Measurements from ENCODE around the gene RACGAP1.

Gene RACGAP1

DNA sequence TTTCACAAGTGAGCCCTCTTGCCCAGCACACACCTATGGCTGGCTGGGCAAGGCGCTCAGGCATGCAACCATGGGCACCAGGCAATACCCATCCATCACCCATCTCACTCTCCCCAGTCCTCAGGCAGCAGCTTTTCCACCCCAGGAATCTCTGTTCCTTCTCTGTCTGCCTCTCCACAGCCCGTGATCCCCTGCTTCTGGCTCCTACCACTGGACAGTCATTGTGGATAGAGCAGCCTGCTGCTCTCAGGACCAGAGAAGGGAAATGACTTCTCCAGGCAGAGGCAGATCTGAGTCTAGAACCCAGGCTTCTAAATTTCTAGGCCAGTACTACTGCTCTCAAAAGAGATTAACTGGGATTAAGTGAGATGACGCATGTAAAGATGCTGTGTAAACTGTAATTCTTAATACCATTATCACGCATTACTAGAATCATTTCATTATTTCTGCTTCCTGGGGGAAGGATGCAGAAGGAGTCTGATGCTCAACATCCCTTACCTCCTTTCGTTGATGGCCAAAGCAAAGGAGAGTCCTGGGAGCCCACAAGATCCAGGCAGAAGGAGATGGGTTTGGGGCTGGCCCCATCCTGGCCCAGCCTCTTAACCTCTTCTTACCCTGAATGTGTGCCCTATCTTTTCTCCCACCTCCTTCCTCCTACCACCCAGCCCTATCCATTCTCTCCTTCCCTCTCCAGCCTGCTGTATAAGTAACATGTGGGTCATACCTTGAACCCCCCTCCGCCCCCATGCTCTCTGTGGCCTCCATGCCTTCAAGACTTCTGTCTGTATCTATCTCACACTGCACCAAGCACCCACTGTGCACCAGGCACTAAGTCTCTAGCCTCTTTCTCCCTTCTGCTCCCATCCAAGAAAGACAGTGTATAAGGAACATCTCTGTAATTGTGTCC, 68.4 kb downstream of the RACGAP1 start:
- H3K36me3 ChIP-seq (ENCODE audit: control insufficient read depth, insufficient read depth, low read length), result no peaks in the 10 kb centered on the region
- H3K4me3 ChIP-seq (ENCODE audit: insufficient read depth, low read depth, low read length, poor library complexity, severe bottlenecking), result no peak overlapping the region
- H3K9me3 ChIP-seq (ENCODE audit: control insufficient read depth, low read length), result no peaks in the 10 kb centered on the region
- H3K27ac ChIP-seq (ENCODE audit: insufficient read depth, low read length, poor library complexity, severe bottlenecking), result no peak overlapping the region
- H3K27me3 ChIP-seq (replicated peaks; ENCODE audit: control insufficient read depth, insufficient read depth, low read length, poor library complexity, severe bottlenecking), result peaks cover 41% of the 10 kb centered on the region
- DNase-seq, result no peak
- H3K4me1 ChIP-seq (ENCODE audit: control insufficient read depth, insufficient read depth, low read length, poor library complexity, severe bottlenecking), result peaks cover 5% of the 10 kb centered on the region

DNA sequence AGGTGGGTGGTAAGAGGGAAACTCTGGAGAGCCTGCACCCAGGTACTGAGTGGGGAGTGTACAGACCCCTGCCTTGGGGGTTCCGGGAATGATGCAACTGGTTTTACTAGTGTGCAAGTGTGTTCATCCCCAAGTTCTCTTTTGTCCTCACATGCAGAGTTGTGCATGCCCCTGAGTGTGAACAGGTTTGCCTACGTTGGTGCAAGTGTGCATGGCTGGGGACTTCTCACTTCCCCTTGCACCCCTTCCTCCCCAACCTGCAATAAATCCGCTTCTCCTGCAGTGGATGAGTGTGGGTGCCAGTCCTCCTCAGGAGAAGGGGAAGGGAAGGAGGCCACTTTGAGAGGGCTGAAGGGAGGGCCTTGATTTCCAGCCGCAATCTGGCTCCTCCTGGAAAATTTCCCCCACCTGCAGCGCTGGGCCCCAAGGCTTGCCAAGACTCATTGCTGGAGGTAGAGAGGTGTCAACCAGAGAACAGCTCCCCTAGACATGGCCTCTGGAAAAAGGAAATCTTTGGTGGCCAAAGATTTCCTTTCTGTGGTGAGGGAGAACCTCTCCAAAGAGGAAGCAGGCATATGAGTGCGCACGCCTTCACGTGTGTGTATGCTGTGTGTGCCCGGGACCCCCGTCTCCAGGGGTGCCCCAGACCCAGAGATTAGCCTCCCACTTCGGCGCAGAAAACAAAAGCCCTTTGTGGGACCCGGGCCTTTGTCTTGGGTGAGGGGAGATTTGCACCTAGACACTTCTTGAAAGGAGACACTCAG, 69.2 kb downstream of the RACGAP1 start:
- no peak for DNase-seq
- no peaks in the 10 kb centered on the region for H3K9me3 ChIP-seq (ENCODE audit: control insufficient read depth, low read length)
- H3K27me3 ChIP-seq (replicated peaks; ENCODE audit: control insufficient read depth, insufficient read depth, low read length, poor library complexity, severe bottlenecking), result peaks cover 41% of the 10 kb centered on the region
- no peaks in the 10 kb centered on the region for H3K36me3 ChIP-seq (ENCODE audit: control insufficient read depth, insufficient read depth, low read length)
- H3K27ac ChIP-seq (ENCODE audit: insufficient read depth, low read length, poor library complexity, severe bottlenecking), result no peak overlapping the region
- no peak overlapping the region for H3K4me3 ChIP-seq (ENCODE audit: insufficient read depth, low read depth, low read length, poor library complexity, severe bottlenecking)
- peaks cover 2% of the 10 kb centered on the region for H3K4me1 ChIP-seq (ENCODE audit: control insufficient read depth, insufficient read depth, low read length, poor library complexity, severe bottlenecking)

- Histone ChIP-seq H3K36me3 (ENCODE audit: control insufficient read depth, insufficient read depth, low read length) (no peaks in the 10 kb centered on the region), H3K27me3 (replicated peaks; ENCODE audit: control insufficient read depth, insufficient read depth, low read length, poor library complexity, severe bottlenecking) (peaks cover 32% of the 10 kb centered on the region), H3K27ac (ENCODE audit: insufficient read depth, low read length, poor library complexity, severe bottlenecking) (no peak overlapping the region), H3K4me3 (ENCODE audit: insufficient read depth, low read depth, low read length, poor library complexity, severe bottlenecking) (no peak overlapping the region), H3K9me3 (ENCODE audit: control insufficient read depth, low read length) (no peaks in the 10 kb centered on the region), H3K4me1 (ENCODE audit: control insufficient read depth, insufficient read depth, low read length, poor library complexity, severe bottlenecking) (no peaks in the 10 kb centered on the region)
- no peak for DNase-seq
These were observed 70.1 kb downstream of the RACGAP1 start for GRCh38 chr12:49954863-49955830.

GRCh38 chr12:49953961-49954846, 71.1 kb downstream of the RACGAP1 start:
- H3K27ac ChIP-seq (ENCODE audit: insufficient read depth, low read length, poor library complexity, severe bottlenecking), result no peak overlapping the region
- no peaks in the 10 kb centered on the region for H3K9me3 ChIP-seq (ENCODE audit: control insufficient read depth, low read length)
- no peak for DNase-seq
- no peaks in the 10 kb centered on the region for H3K36me3 ChIP-seq (ENCODE audit: control insufficient read depth, insufficient read depth, low read length)
- peaks cover 24% of the 10 kb centered on the region for H3K27me3 ChIP-seq (replicated peaks; ENCODE audit: control insufficient read depth, insufficient read depth, low read length, poor library complexity, severe bottlenecking)
- no peak overlapping the region for H3K4me3 ChIP-seq (ENCODE audit: insufficient read depth, low read depth, low read length, poor library complexity, severe bottlenecking)
- H3K4me1 ChIP-seq (ENCODE audit: control insufficient read depth, insufficient read depth, low read length, poor library complexity, severe bottlenecking), result no peaks in the 10 kb centered on the region

GRCh38 chr12:49953151-49953550, 72.1 kb downstream of the RACGAP1 start:
- DNase-seq, result no peak
- Histone ChIP-seq H3K4me3 (ENCODE audit: insufficient read depth, low read depth, low read length, poor library complexity, severe bottlenecking) (no peak overlapping the region), H3K27me3 (replicated peaks; ENCODE audit: control insufficient read depth, insufficient read depth, low read length, poor library complexity, severe bottlenecking) (peaks cover 20% of the 10 kb centered on the region), H3K27ac (ENCODE audit: insufficient read depth, low read length, poor library complexity, severe bottlenecking) (no peak overlapping the region), H3K4me1 (ENCODE audit: control insufficient read depth, insufficient read depth, low read length, poor library complexity, severe bottlenecking) (no peaks in the 10 kb centered on the region), H3K9me3 (ENCODE audit: control insufficient read depth, low read length) (no peaks in the 10 kb centered on the region), H3K36me3 (ENCODE audit: control insufficient read depth, insufficient read depth, low read length) (no peaks in the 10 kb centered on the region)

- H3K27me3 ChIP-seq (replicated peaks; ENCODE audit: control insufficient read depth, insufficient read depth, low read length, poor library complexity, severe bottlenecking), result peaks cover 17% of the 10 kb centered on the region
- DNase-seq, result no peak
These were observed 72.8 kb downstream of the RACGAP1 start for GRCh38 chr12:49952391-49953055.

DNA sequence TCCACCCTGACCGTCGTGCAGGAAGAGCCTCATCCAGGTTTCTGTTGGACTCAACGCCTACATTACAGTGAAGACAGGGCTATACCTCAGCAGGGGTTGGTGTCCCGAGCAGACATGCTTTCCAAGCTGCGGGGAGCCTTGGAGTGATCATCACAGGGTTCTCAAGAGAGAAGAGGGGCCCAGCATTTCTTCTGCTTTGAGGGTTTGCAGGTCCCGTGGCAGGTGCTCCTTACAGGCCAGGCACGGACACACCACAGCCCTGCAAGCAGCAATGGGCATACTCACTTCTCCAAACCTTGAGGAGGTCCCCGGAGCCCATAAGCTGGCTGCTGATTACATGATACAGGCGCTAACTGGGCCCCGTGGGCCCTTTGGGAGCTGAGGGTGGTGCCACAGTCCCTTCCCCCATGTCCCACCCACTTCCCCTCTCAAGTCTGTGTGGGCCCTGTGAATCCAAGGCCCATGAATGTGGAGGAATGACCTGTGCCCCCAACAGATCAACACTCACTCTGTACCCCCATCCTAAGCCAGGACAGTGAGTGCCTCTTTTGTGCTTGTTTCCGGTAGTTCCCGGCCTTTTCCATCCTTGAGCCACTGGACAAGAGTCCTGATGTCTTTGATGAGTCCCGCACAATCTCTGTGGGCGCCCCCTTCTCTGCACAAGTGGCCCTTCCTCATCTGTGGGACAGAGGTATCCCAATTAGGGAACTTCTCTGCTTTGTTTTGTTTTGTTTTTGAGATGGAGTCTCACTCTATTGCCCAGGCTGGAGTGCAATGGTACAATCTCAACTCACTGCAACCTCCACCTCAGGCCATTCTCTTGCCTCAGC, 73.7 kb downstream of the RACGAP1 start:
- Histone ChIP-seq H3K4me3 (ENCODE audit: insufficient read depth, low read depth, low read length, poor library complexity, severe bottlenecking) (no peak overlapping the region), H3K9me3 (ENCODE audit: control insufficient read depth, low read length) (no peaks in the 10 kb centered on the region), H3K36me3 (ENCODE audit: control insufficient read depth, insufficient read depth, low read length) (no peaks in the 10 kb centered on the region), H3K27me3 (replicated peaks; ENCODE audit: control insufficient read depth, insufficient read depth, low read length, poor library complexity, severe bottlenecking) (peaks cover 17% of the 10 kb centered on the region), H3K27ac (ENCODE audit: insufficient read depth, low read length, poor library complexity, severe bottlenecking) (no peak overlapping the region), H3K4me1 (ENCODE audit: control insufficient read depth, insufficient read depth, low read length, poor library complexity, severe bottlenecking) (no peaks in the 10 kb centered on the region)
- no peak for DNase-seq

More at GRCh38 chr12:49952391-49953055, 72.8 kb downstream of the RACGAP1 start:
- Histone ChIP-seq H3K4me1 (ENCODE audit: control insufficient read depth, insufficient read depth, low read length, poor library complexity, severe bottlenecking) (no peaks in the 10 kb centered on the region), H3K4me3 (ENCODE audit: insufficient read depth, low read depth, low read length, poor library complexity, severe bottlenecking) (no peak overlapping the region), H3K27ac (ENCODE audit: insufficient read depth, low read length, poor library complexity, severe bottlenecking) (no peak overlapping the region), H3K9me3 (ENCODE audit: control insufficient read depth, low read length) (no peaks in the 10 kb centered on the region), H3K36me3 (ENCODE audit: control insufficient read depth, insufficient read depth, low read length) (no peaks in the 10 kb centered on the region)
